Endothelial cell of umbilical vein (primary cell): ENCODE measurements around the gene SSUH2. TPM values are rescaled to one million over a fixed set of nuclear protein-coding genes. Genes with fewer than 3 reads are reported as not detected.

ENCODE experiments used
- BruUV-seq: library from RNA; stranded (reverse); fragments of 400-500 nt; replicated peaks from 2 replicates; lab custom pipeline; 2021; lab: Mats Ljungman, UMichigan
- CTCF ChIA-PET: fragments of 300-600, 350-600 bp; sonication (Branson Sonifier 250); formaldehyde crosslinking; loops from one replicate; lab custom pipeline; 2021; ENCODE audit warnings: antibody characterized with exemption, inconsistent platforms; lab: Charles Lee
- POLR2A ChIA-PET: fragments of 300-600, 350-600 bp; sonication (Branson Sonifier 250); formaldehyde crosslinking; loops from one replicate; lab custom pipeline; 2021; ENCODE audit warnings: antibody characterized with exemption, inconsistent platforms; lab: Charles Lee
- DNase-seq: peaks from one replicate; pipeline ENCODE4 v3.0.0-alpha.2; 2011; ENCODE audit warnings: low read depth, low spot score
- FAIRE-seq: peaks from 2 replicates; lab custom pipeline; 2011; peaks lifted over from hg19 to GRCh38; lab: Jason Lieb, UNC
- H2AFZ ChIP-seq: 2 replicates; pipeline ENCODE4 v1.6.0; 2012; ENCODE audit warnings: low read depth, low read length, control low read depth, inconsistent platforms
- H3K27ac ChIP-seq: 2 replicates; pipeline ENCODE4 v1.5.1; 2011; ENCODE audit warnings: low read depth, mild to moderate bottlenecking, control low read depth, low read length, moderate library complexity; ENCODE audit not compliant: insufficient read depth
- H3K27me3 ChIP-seq, 2 experiments: 2 replicates each; pipeline versions ENCODE4 v1.6.0 to v1.6.1; 2011; ENCODE audit warnings: low read length in 2 of 2, mixed read lengths in 1 of 2; ENCODE audit not compliant: control insufficient read depth in 2 of 2, insufficient read depth in 2 of 2
- H3K36me3 ChIP-seq, 2 experiments: 2 replicates in 1 of 2; 3 replicates in 1 of 2; pipeline ENCODE4 v1.5.1; 2011; ENCODE audit warnings: low read length in 2 of 2, mild to moderate bottlenecking in 1 of 2, moderate library complexity in 1 of 2; ENCODE audit not compliant: control insufficient read depth in 2 of 2, insufficient read depth in 2 of 2; ENCODE audit errors: extremely low read depth in 1 of 2
- H3K4me1 ChIP-seq: 3 replicates; pipeline ENCODE4 v1.5.1; 2011; ENCODE audit warnings: mild to moderate bottlenecking, low read length; ENCODE audit not compliant: control insufficient read depth, insufficient read depth; ENCODE audit errors: extremely low read depth
- H3K4me2 ChIP-seq: 2 replicates; pipeline ENCODE4 v1.6.1; 2011; ENCODE audit warnings: low read length, control low read depth, mixed read lengths; ENCODE audit not compliant: insufficient read depth
- H3K4me3 ChIP-seq, 3 experiments: fragments of 200-600 bp in 1 of 3; sonication (generic), shearing (Covaris generic) in 1 of 3; replicated peaks in 1 of 3; 2 replicates each; pipeline ENCODE4 v1.5.1; 2011 to 2016; ENCODE audit warnings: control low read depth in 3 of 3, low read length in 3 of 3, mild to moderate bottlenecking in 2 of 3, inconsistent platforms in 1 of 3, low read depth in 1 of 3, moderate library complexity in 1 of 3; ENCODE audit not compliant: insufficient read depth in 1 of 3
- H3K79me2 ChIP-seq: 2 replicates; pipeline ENCODE4 v1.6.0; 2012; ENCODE audit warnings: low read length, inconsistent platforms; ENCODE audit not compliant: control insufficient read depth, insufficient read depth
- H3K9ac ChIP-seq: replicated peaks from 2 replicates; pipeline ENCODE3; 2011; ENCODE audit warnings: low read length, control low read depth; ENCODE audit not compliant: insufficient read depth; ENCODE audit errors: extremely low read depth
- H3K9me1 ChIP-seq: replicated peaks from 3 replicates; pipeline ENCODE4 v1.6.0; 2011; ENCODE audit warnings: mild to moderate bottlenecking, low read length; ENCODE audit not compliant: control insufficient read depth, insufficient read depth; ENCODE audit errors: extremely low read depth
- H3K9me3 ChIP-seq: replicated peaks from 2 replicates; pipeline ENCODE4 v1.5.1; 2012; ENCODE audit warnings: low read length, inconsistent platforms; ENCODE audit not compliant: control insufficient read depth, insufficient read depth
- H4K20me1 ChIP-seq: replicated peaks from 2 replicates; pipeline ENCODE3; 2011; ENCODE audit warnings: mild to moderate bottlenecking, low read length; ENCODE audit not compliant: control insufficient read depth, insufficient read depth; ENCODE audit errors: extremely low read depth
- EZH2 ChIP-seq: IDR thresholded peaks from 2 replicates; pipeline ENCODE4 v1.6.1; 2012; ENCODE audit warnings: borderline replicate concordance, low read depth, mild to moderate bottlenecking, moderate library complexity, low read length, inconsistent platforms; ENCODE audit not compliant: severe bottlenecking
- FOS ChIP-seq: IDR thresholded peaks from 2 replicates; pipeline ENCODE4 v1.6.1; 2011; ENCODE audit warnings: mild to moderate bottlenecking, low read length, moderate library complexity, borderline replicate concordance; ENCODE audit not compliant: insufficient read depth
- GATA2 ChIP-seq: IDR thresholded peaks from 2 replicates; pipeline ENCODE4 v1.7.0; 2011; ENCODE audit warnings: low read depth, mild to moderate bottlenecking, moderate library complexity, mixed read lengths, low read length; ENCODE audit not compliant: insufficient read length, insufficient read depth
- JUN ChIP-seq: IDR thresholded peaks from 2 replicates; pipeline ENCODE4 v1.6.1; 2011; ENCODE audit warnings: borderline replicate concordance, low read depth; ENCODE audit not compliant: insufficient read length, insufficient read depth
- MYC ChIP-seq: IDR thresholded peaks from one replicate; pipeline ENCODE4 v1.6.1; 2011; ENCODE audit warnings: mild to moderate bottlenecking, low read depth, low read length
- POLR2A ChIP-seq: IDR thresholded peaks from 2 replicates; pipeline ENCODE4 v1.6.1; 2012; ENCODE audit warnings: low read depth, mild to moderate bottlenecking, control low read depth, low read length
- POLR2AphosphoS5 ChIP-seq: IDR thresholded peaks from 2 replicates; pipeline ENCODE4 v1.6.1; 2012; ENCODE audit warnings: low read depth, mild to moderate bottlenecking, control low read depth, low read length, moderate library complexity; ENCODE audit not compliant: insufficient read depth
- dilution Hi-C: fragments of 300-500 bp; cut with MboI; formaldehyde crosslinking; loops from one replicate; pipeline ENCODE4 v1.15.0; 2019; ENCODE audit warnings: low sequenced_read_pairs; ENCODE audit not compliant: extremely low pct_ligation_motif_present
- intact Hi-C: fragments of 100-400 bp; cut with micrococcal nuclease; formaldehyde crosslinking; loops from one replicate; pipeline ENCODE4 v1.10.0; 2022
- polyA plus RNA-seq, 4 experiments: library from polyadenylated mRNA; depleted of rRNA in 3 of 4; stranded (reverse) in 3 of 4; unstranded in 1 of 4; fragments of >200 nt; gene quantifications; 2 replicates each; pipeline versions ENCODE4 v1.2.1 to v1.2.3, GENCODE V29; 2011 to 2012; ENCODE audit warnings: missing spikeins in 1 of 4
- total RNA-seq: library from RNA; stranded (reverse); gene quantifications from 2 replicates; pipeline ENCODE4 v1.2.3, GENCODE V29; 2021
- TF ChIP-seq, protein P1 (sequence below): IDR thresholded peaks from 2 replicates; pipeline ENCODE4 v1.6.1; 2011; ENCODE audit not compliant: insufficient read depth, insufficient read length
- TF ChIP-seq, protein P2 (sequence below), 2 donors: IDR thresholded peaks; 1 replicate in 1 of 2; 2 replicates in 1 of 2; pipeline ENCODE4 v1.5.1; 2011; ENCODE audit warnings: low read length in 2 of 2, mild to moderate bottlenecking in 2 of 2, moderate library complexity in 2 of 2, control low read depth in 1 of 2, inconsistent platforms in 1 of 2, low read depth in 1 of 2; ENCODE audit not compliant: insufficient read depth in 1 of 2; ENCODE audit errors: extremely low read depth in 1 of 2

SSUH2 gene
- total and polyA plus RNA-seq, 2 donors (not counting 3 experiments of a cell fraction or from before 2014, with no cell fraction given), result 0.44 TPM; not detected in 1

DNA sequence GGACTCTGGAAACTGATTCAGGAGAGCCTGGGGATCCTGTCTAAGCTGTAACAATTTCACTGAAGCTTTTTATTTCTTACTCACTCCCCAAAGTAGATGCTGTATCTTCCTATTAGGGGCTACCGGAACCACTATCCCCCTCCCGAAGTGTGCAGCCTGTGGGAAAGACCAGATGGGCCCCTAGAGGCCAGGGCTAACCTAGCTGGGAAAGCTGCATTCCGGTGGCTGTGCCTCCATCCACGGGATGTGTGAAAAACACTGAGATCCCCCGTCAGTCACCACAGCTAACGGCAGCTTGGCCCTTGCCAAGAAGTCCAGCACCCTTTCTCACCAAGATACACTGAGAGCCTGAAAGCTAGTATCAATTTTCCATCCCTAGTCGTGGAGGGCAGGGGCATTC, 3.1 kb downstream of the SSUH2 start:
- FAIRE-seq (no peak), DNase-seq (no peak)
- no peaks in the 10 kb centered on the region for H3K79me2 ChIP-seq
- CTCF ChIA-PET, result no interaction called here
- dilution Hi-C loops, result no loop called here
- H2AFZ ChIP-seq, result no peak overlapping the region
- no peaks in the 10 kb centered on the region for H3K9me3 ChIP-seq
- H4K20me1 ChIP-seq, result no peaks in the 10 kb centered on the region
- H3K4me2 ChIP-seq, result no peak overlapping the region
- intact Hi-C loops, result no loop called here
- H3K9ac ChIP-seq, result no peak overlapping the region
- H3K27me3 ChIP-seq, result peaks cover 0 to 4% of the 10 kb centered on the region in 2 experiments
- H3K9me1 ChIP-seq, result no peaks in the 10 kb centered on the region
- POLR2A ChIA-PET, result no interaction called here
- no peaks in the 10 kb centered on the region for H3K36me3 ChIP-seq
- H3K4me3 ChIP-seq, result no peak overlapping the region
- H3K4me1 ChIP-seq, result no peaks in the 10 kb centered on the region
- no peak overlapping the region for H3K27ac ChIP-seq
- TF ChIP-seq MYC, result no peak
- no TSS peak for BruUV-seq

DNA sequence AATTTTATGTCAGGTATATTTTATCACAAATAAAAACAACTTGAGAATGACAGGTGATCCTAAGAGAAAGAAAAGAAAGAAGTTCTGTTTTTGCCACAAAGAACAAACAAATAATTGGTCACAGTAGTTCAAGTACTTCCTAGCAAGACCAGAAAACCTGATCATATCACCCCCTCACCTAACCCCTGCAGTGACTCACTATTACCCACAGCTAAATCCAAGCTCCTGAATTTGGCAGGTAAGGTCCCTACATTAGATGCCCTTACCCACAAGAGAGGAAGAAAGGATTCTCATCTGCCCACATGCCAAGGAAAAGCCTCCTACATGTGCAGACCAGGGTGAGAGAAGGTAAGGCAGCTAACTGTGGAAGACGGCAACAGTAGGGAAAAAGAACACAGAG, 4.4 kb downstream of the SSUH2 start:
- TF ChIP-seq, protein P1, sequence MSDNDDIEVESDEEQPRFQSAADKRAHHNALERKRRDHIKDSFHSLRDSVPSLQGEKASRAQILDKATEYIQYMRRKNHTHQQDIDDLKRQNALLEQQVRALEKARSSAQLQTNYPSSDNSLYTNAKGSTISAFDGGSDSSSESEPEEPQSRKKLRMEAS, result no peak
- no peak for TF ChIP-seq JUN
- TF ChIP-seq POLR2AphosphoS5, result no peak
- TF ChIP-seq GATA2, result no peak
- TF ChIP-seq POLR2A, result no peak
- TF ChIP-seq, protein P2, sequence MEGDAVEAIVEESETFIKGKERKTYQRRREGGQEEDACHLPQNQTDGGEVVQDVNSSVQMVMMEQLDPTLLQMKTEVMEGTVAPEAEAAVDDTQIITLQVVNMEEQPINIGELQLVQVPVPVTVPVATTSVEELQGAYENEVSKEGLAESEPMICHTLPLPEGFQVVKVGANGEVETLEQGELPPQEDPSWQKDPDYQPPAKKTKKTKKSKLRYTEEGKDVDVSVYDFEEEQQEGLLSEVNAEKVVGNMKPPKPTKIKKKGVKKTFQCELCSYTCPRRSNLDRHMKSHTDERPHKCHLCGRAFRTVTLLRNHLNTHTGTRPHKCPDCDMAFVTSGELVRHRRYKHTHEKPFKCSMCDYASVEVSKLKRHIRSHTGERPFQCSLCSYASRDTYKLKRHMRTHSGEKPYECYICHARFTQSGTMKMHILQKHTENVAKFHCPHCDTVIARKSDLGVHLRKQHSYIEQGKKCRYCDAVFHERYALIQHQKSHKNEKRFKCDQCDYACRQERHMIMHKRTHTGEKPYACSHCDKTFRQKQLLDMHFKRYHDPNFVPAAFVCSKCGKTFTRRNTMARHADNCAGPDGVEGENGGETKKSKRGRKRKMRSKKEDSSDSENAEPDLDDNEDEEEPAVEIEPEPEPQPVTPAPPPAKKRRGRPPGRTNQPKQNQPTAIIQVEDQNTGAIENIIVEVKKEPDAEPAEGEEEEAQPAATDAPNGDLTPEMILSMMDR (IDR thresholded peaks at IDR 0.05; ENCODE audit: extremely low read depth in 1 of 2, insufficient read depth in 1 of 2, low read depth in 1 of 2, low read length in 2 of 2), result no peak
- TF ChIP-seq MYC, result no peak
- TF ChIP-seq EZH2, result no peak
- no peak for TF ChIP-seq FOS
- Histone ChIP-seq H3K4me3 (no peak overlapping the region), H3K4me2 (no peak overlapping the region), H4K20me1 (no peaks in the 10 kb centered on the region), H2AFZ (no peak overlapping the region), H3K36me3 (no peaks in the 10 kb centered on the region), H3K9me3 (no peaks in the 10 kb centered on the region), H3K79me2 (no peaks in the 10 kb centered on the region), H3K27me3 (peaks cover 0 to 4% of the 10 kb centered on the region in 2 experiments), H3K9me1 (no peaks in the 10 kb centered on the region), H3K4me1 (no peaks in the 10 kb centered on the region), H3K9ac (no peak overlapping the region), H3K27ac (no peak overlapping the region)
- DNase-seq, result no peak
- BruUV-seq, result no TSS peak
- POLR2A ChIA-PET, result no interaction called here
- no peak for FAIRE-seq
- CTCF ChIA-PET, result no interaction called here
- intact Hi-C loops, result no loop called here
- dilution Hi-C loops, result no loop called here
